ENCODE measurements around the gene ITGA3. TPM values are rescaled to one million over a fixed set of nuclear protein-coding genes. Genes with fewer than 3 reads are reported as not detected.

ITGA3 gene
- total RNA-seq, 1 donor from 2014 or later: 9.8 TPM

DNA sequence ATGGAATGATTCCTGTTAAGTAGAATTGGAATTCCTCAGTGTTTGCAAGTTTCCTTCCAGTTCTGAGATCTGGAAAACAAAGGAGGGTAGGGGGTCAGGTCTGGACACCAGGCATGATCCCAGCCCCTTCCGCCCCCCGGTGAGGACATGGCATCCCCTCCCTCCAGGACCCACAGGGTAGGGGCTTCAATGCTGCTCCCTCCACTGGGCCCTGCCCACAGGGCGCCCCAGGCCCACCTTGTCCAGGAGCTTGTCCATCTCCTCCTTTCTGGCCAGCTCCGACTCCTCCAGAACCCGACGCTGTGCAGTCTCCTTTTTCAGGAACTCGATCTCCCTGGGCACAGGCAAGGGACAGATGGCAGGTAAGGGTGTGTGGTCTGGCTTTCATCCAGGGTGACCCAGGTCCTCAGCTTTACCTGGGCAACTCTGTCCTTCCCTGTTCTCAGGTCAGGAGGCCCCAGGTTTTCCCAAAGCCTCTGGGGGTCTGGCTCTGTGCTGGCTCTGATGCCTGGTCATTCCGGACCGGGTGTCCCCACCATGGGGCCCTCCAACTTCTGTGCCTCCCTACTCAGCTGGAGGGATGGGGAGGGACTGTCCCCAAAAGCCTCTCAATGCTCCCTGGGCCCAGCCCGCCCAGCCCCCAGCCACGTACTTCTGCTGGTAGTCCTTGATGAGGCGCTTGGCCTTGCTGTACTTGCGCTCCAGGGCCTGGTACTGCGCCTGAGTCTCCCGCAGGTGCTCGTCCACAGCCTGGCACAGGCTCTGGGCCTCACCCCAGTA is 79.6 kb downstream of the ITGA3 start:
- Mint-ChIP-seq H3K27me3 (peaks cover 3% of the 10 kb centered on the region), H3K4me1 (peaks cover 35% of the 10 kb centered on the region), H3K27ac (no peak overlapping the region), H3K9me3 (no peaks in the 10 kb centered on the region), H3K36me3 (ENCODE audit: low read depth) (peaks cover 75% of the 10 kb centered on the region), H3K4me3 (no peak overlapping the region)
- TF ChIP-seq, protein P1, sequence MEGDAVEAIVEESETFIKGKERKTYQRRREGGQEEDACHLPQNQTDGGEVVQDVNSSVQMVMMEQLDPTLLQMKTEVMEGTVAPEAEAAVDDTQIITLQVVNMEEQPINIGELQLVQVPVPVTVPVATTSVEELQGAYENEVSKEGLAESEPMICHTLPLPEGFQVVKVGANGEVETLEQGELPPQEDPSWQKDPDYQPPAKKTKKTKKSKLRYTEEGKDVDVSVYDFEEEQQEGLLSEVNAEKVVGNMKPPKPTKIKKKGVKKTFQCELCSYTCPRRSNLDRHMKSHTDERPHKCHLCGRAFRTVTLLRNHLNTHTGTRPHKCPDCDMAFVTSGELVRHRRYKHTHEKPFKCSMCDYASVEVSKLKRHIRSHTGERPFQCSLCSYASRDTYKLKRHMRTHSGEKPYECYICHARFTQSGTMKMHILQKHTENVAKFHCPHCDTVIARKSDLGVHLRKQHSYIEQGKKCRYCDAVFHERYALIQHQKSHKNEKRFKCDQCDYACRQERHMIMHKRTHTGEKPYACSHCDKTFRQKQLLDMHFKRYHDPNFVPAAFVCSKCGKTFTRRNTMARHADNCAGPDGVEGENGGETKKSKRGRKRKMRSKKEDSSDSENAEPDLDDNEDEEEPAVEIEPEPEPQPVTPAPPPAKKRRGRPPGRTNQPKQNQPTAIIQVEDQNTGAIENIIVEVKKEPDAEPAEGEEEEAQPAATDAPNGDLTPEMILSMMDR (IDR thresholded peaks at IDR 0.05): no peak
- ATAC-seq (ENCODE audit: low read depth): no peak
- ChIA-PET POLR2A (interaction anchor here (0.6 to 2.9 kb wide), 2 partner anchors 12 to 728 kb away, joined by 3 to 10 read pairs; no protein-coding TSS in a partner anchor), CTCF (interaction anchor here (1.0 kb wide), 1 partner anchor 34 kb away, joined by 4 read pairs; no protein-coding TSS in a partner anchor)
- intact Hi-C loops (cut with micrococcal nuclease): no loop called here
- no peak for DNase-seq

DNA sequence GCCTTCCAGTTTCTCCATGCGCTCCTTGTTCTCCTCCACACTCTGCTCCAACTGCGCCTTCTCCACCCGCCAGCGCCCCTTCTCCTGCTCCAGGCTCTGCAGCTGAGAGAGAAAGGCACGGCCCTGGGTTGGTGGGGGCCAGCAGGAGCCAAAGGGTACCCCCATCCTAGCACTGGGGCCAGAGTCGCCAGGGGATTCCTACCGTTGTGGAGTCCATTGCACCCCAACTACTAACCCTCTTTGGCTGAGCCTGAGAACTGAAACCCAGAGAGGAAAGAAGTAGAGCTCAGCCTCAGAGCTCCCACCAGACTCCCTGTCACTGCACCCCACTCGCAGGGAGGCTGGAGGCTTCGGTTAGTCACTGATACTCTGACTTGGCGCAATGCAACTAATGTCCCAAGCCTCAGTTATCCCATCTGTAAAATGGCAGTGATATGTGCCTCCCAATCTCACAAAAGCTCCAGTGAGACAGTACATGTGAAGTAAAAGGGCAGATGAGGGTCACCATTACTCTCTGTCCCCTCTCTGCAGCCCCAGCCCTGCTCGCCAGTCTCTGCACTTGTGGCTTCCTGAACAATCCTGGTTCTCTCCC is 80.3 kb downstream of the ITGA3 start:
- Mint-ChIP-seq H3K27me3 (no peaks in the 10 kb centered on the region), H3K9me3 (no peaks in the 10 kb centered on the region), H3K27ac (no peak overlapping the region), H3K36me3 (ENCODE audit: low read depth) (peaks cover 80% of the 10 kb centered on the region), H3K4me3 (no peak overlapping the region), H3K4me1 (peaks cover 36% of the 10 kb centered on the region)
- ATAC-seq (ENCODE audit: low read depth) (no peak), DNase-seq (no peak)
- ChIA-PET POLR2A (interaction anchor here (0.6 to 2.9 kb wide), 3 partner anchors 9 to 727 kb away, joined by 3 to 10 read pairs (median 6); no protein-coding TSS in a partner anchor), CTCF (interaction anchor here (1.1 kb wide), 1 partner anchor 19 kb away, joined by 5 read pairs; no protein-coding TSS in a partner anchor)
- TF ChIP-seq, protein P1 (IDR thresholded peaks at IDR 0.05): no peak
- intact Hi-C loops (cut with micrococcal nuclease): no loop called here

DNA sequence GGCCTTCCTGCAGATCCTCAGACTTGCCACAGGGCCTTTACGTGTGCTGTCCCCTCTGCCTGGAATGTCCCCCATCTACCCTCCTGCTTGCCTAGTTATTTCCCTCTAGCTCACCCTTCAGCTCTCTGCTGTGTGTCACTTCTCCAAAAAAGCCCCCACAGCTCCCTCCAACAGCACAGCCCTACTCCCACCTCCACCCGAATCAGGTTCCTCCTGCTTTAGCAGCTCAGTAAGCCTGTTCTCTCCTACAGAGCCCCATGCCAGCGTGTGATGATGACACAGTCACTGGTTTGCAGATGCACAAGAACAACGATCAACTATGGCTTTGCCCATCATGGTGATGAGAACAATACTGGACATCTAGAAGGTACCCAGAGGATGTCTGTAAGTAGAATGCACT is 81.1 kb downstream of the ITGA3 start:
- no peak for DNase-seq
- Mint-ChIP-seq H3K27ac (no peak overlapping the region), H3K4me3 (no peak overlapping the region), H3K36me3 (ENCODE audit: low read depth) (peaks cover 88% of the 10 kb centered on the region), H3K27me3 (no peaks in the 10 kb centered on the region), H3K9me3 (no peaks in the 10 kb centered on the region), H3K4me1 (peaks cover 37% of the 10 kb centered on the region)
- ChIA-PET POLR2A (interaction anchor here (0.6 to 2.9 kb wide), 2 partner anchors 10 to 11 kb away, joined by 6 to 10 read pairs; no protein-coding TSS in a partner anchor), CTCF (interaction anchor here (0.9 to 1.1 kb wide), 2 partner anchors 9 to 20 kb away, joined by 3 to 5 read pairs; no protein-coding TSS in a partner anchor)
- intact Hi-C loops (cut with micrococcal nuclease): no loop called here
- TF ChIP-seq, protein P1 (IDR thresholded peaks at IDR 0.05): no peak
- ATAC-seq (ENCODE audit: low read depth): no peak

DNA sequence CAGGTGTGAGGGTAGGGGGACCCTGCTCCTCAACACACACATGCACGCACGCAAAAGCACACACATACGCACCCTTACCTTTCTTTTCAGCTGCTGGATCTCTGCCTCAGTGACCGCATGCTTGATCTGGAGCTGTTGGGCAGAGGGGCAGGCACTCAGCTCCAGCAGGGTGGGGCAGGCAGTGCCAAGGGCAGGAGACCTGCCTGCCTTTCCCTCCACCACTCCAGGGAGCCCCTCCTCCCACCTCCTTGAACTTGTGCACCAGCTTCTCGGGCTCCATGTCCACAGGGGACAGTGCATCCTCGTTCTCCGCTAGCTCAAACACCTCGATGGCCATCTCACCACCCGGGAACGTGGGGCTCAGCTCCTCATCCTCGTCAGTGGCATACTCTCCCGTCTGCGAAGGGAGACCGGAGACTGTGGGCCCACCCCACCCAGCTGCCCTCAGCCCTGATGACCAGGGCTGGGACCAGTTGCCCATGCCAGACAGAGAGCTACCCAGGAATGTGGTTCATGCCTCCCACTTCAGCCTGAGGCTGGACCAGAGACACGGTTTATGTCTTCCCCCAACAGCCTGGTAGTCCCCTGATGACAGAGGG is 83.4 kb downstream of the ITGA3 start:
- CTCF ChIA-PET: interaction anchor here (0.9 to 3.4 kb wide), 11 partner anchors 9 to 59 kb away, joined by 3 to 19 read pairs (median 6); partner anchors contain the start of genes PPP1R9B and SAMD14
- ATAC-seq (ENCODE audit: low read depth): no peak
- H3K9me3 Mint-ChIP-seq: no peaks in the 10 kb centered on the region
- peak overlapping the region; percentile 70 for H3K27ac Mint-ChIP-seq
- H3K27me3 Mint-ChIP-seq: no peaks in the 10 kb centered on the region
- peaks cover 97% of the 10 kb centered on the region for H3K36me3 Mint-ChIP-seq (ENCODE audit: low read depth)
- intact Hi-C loops (cut with micrococcal nuclease): no loop called here
- POLR2A ChIA-PET: interaction anchor here (0.7 to 4.0 kb wide), 7 partner anchors 9 to 61 kb away, joined by 3 to 40 read pairs (median 9); partner anchors contain the start of genes PPP1R9B and SAMD14
- H3K4me3 Mint-ChIP-seq: no peak overlapping the region
- no peak for DNase-seq
- H3K4me1 Mint-ChIP-seq: peaks cover 54% of the 10 kb centered on the region
- TF ChIP-seq, protein P1 (IDR thresholded peaks at IDR 0.05): no peak

Other genes starting within 250 kb of the ITGA3 start
- gene TAC4, start 208.0 kb upstream of the ITGA3 start, total RNA-seq: not detected in 2 replicates
- gene DLX4, start 86.9 kb upstream of the ITGA3 start, total RNA-seq: 0.42 TPM in 2 replicates
- gene DLX3, start 60.9 kb upstream of the ITGA3 start, total RNA-seq: not detected in 2 replicates
- gene PDK2, start 39.2 kb downstream of the ITGA3 start, total RNA-seq: 15.9 and 16.2 TPM in 2 replicates
- 4.7 and 4.9 TPM in 2 replicates for gene SAMD14, start 74.0 kb downstream of the ITGA3 start, total RNA-seq
- gene PPP1R9B, start 94.6 kb downstream of the ITGA3 start, total RNA-seq: 300 and 313 TPM in 2 replicates
- gene SGCA, start 109.9 kb downstream of the ITGA3 start, total RNA-seq: 1.7 and 2.2 TPM in 2 replicates
- gene COL1A1, start 145.5 kb downstream of the ITGA3 start, total RNA-seq: 8.8 and 9.2 TPM in 2 replicates
- gene TMEM92, start 218.4 kb downstream of the ITGA3 start, total RNA-seq: not detected in 2 replicates

All from activated B cell treated with CpG ODN at 0.5 μM for 24 hours (primary cell).